SK-N-MC (cell line): ENCODE data around the gene C1orf56.

ENCODE experiments used
- EZH2 ChIP-seq: fragments of 200-600 bp; sonication (generic); IDR thresholded peaks from one replicate; pipeline ENCODE4 v1.6.1; 2017; ENCODE audit warnings: antibody characterized with exemption
- POLR2AphosphoS5 ChIP-seq: IDR thresholded peaks from 2 replicates; pipeline ENCODE4 v1.6.1; 2012; ENCODE audit warnings: mild to moderate bottlenecking, low read depth, low read length, borderline replicate concordance

- TF ChIP-seq EZH2 (no peak), POLR2AphosphoS5 (no peak)
Observed at GRCh38 chr1:151032164-151032563, 15.4 kb upstream of the C1orf56 start.
